Measurements from ENCODE around the gene NT5C1A.

DNA sequence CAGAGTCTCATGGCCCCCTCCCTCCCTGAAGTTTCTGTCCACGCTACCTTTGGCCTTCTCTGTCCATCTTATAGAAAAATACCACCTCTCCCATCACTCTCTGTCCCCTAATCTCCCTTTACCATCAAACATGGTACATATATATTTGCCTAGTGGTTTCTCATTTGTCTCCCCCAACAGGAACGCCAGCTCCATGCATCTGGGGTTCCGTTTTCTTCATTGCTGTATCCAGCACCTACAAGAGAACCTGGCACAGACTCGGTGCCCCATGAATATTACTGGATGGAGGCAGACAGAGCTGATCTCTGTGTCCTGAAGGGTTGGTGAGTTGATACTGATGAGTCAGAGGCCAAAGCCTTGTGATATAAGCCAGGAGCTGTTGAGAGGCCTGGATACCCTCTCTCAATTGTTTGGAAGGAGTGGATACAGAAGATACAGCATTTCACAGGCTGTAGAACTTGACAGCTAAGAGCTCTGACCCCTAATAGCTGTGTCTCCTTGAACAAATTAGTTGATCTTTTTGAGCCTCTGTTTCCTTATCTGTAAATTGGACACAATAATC is 54.3 kb downstream of the NT5C1A start:
- TF ChIP-seq EZH2phosphoT487 (IDR thresholded peaks at IDR 0.05; ENCODE audit: insufficient read depth, low read depth) (no peak), EZH2 (IDR thresholded peaks at IDR 0.05; ENCODE audit: insufficient read depth, poor library complexity, severe bottlenecking) (no peak)

Data from GM23248 (cell line).